GM12878 (cell line): ENCODE results near the gene MAGI1. TPM values are rescaled to one million over a fixed set of nuclear protein-coding genes. Genes with fewer than 3 reads are reported as not detected.

Experiments used
- ATAC-seq: fragments of 200-7000 bp; cut with Tn5 transposase; 3 replicates; pipeline ENCODE4 v1.9.1; 2020; ENCODE audit warnings: mild to moderate bottlenecking, moderate library complexity
- BruUV-seq: library from RNA; stranded (reverse); fragments of 400-500 nt; replicated peaks from 2 replicates; lab custom pipeline; 2021; lab: Mats Ljungman, UMichigan
- CTCF ChIA-PET: fragments of 300-600 bp; sonication (Branson Sonifier 250); formaldehyde crosslinking; extraction: SDS; loops from one replicate; lab custom pipeline; 2021; ENCODE audit warnings: inconsistent platforms; lab: Yijun Ruan, JAX
- POLR2A ChIA-PET: fragments of 350-600 bp; formaldehyde crosslinking; extraction: SDS; loops from one replicate; lab custom pipeline; 2021; ENCODE audit warnings: inconsistent platforms; lab: Charles Lee
- RAD21 ChIA-PET: fragments of 300-600 bp; sonication (Branson Sonifier 250); formaldehyde crosslinking; loops from one replicate; lab custom pipeline; 2023; ENCODE audit warnings: antibody characterized with exemption; ENCODE audit not compliant: unreplicated experiment; lab: Charles Lee
- SMC1A ChIA-PET: fragments of 300-600 bp; sonication (Branson Sonifier 250); formaldehyde crosslinking; loops from one replicate; lab custom pipeline; 2023; ENCODE audit not compliant: unreplicated experiment, uncharacterized antibody; lab: Charles Lee
- DNase-seq: peaks from one replicate; pipeline ENCODE4 v3.0.0-alpha.2; 2011; ENCODE audit warnings: low read depth, low spot score
- FAIRE-seq: peaks from 3 replicates; lab custom pipeline; 2011; peaks lifted over from hg19 to GRCh38; lab: Jason Lieb, UNC
- H2AFZ ChIP-seq: 2 replicates; pipeline ENCODE4 v1.6.0; 2011; ENCODE audit warnings: low read depth, low read length, control low read depth; ENCODE audit not compliant: control insufficient read depth
- H3K27ac ChIP-seq: 2 replicates; pipeline ENCODE4 v1.5.1; 2011; ENCODE audit warnings: control low read depth; ENCODE audit not compliant: control insufficient read depth, insufficient read depth
- H3K27me3 ChIP-seq, 2 experiments: replicated peaks in 1 of 2; 2 replicates each; pipeline versions ENCODE4 v1.6.0 to v1.6.1; 2011; ENCODE audit warnings: low read length in 1 of 2; ENCODE audit not compliant: control insufficient read depth in 2 of 2, insufficient read depth in 2 of 2
- H3K36me3 ChIP-seq, 2 experiments: 2 replicates each; pipeline ENCODE4 v1.5.1; 2011; ENCODE audit warnings: low read length in 1 of 2; ENCODE audit not compliant: control insufficient read depth in 2 of 2, insufficient read depth in 2 of 2
- H3K4me1 ChIP-seq: 2 replicates; pipeline ENCODE4 v1.6.1; 2011; ENCODE audit warnings: mild to moderate bottlenecking, low read length, moderate library complexity, mixed read lengths; ENCODE audit not compliant: control insufficient read depth, insufficient read depth
- H3K4me2 ChIP-seq: 2 replicates; pipeline ENCODE4 v1.6.0; 2011; ENCODE audit warnings: control low read depth; ENCODE audit not compliant: control insufficient read depth, insufficient read depth
- H3K4me3 ChIP-seq: fragments of 200-600 bp; sonication (generic); 2 replicates; pipeline ENCODE4 v1.5.1; 2016
- H3K79me2 ChIP-seq: 2 replicates; pipeline ENCODE4 v1.6.0; 2011; ENCODE audit warnings: low read length; ENCODE audit not compliant: control insufficient read depth, insufficient read depth
- H3K9ac ChIP-seq: 2 replicates; pipeline ENCODE4 v1.8.0; 2011; ENCODE audit warnings: low read length, control low read depth, mixed read lengths; ENCODE audit not compliant: control insufficient read depth, insufficient read depth
- H3K9me3 ChIP-seq: replicated peaks from 3 replicates; pipeline ENCODE4 v1.5.1; 2011; ENCODE audit warnings: mild to moderate bottlenecking, low read length; ENCODE audit not compliant: control insufficient read depth, insufficient read depth
- H4K20me1 ChIP-seq: 2 replicates; pipeline ENCODE4 v1.6.0; 2011; ENCODE audit not compliant: control insufficient read depth, insufficient read depth
- ASH2L ChIP-seq: fragments of 300-600, 200-600 bp; sonication (generic); IDR thresholded peaks from 2 replicates; pipeline ENCODE4 v1.6.1; 2017; ENCODE audit warnings: low read depth, mild to moderate bottlenecking, borderline replicate concordance
- ATF2 ChIP-seq: IDR thresholded peaks from 2 replicates; pipeline ENCODE4 v1.6.1; 2012; ENCODE audit warnings: low read length, inconsistent platforms
- ATF3 ChIP-seq: IDR thresholded peaks from 2 replicates; pipeline ENCODE4 v1.6.1; 2011; ENCODE audit warnings: low read depth, mild to moderate bottlenecking, low read length, moderate library complexity, borderline replicate concordance; ENCODE audit errors: extremely low read depth
- GATAD2B ChIP-seq: fragments of 450-650 bp; conservative IDR thresholded peaks from 2 replicates; pipeline ENCODE4 v1.6.1; 2017; ENCODE audit warnings: low read depth, mild to moderate bottlenecking, moderate library complexity
- MLLT1 ChIP-seq: fragments of 450-650 bp; IDR thresholded peaks from 2 replicates; pipeline ENCODE4 v1.6.1; 2016; ENCODE audit warnings: mild to moderate bottlenecking
- PML ChIP-seq: IDR thresholded peaks from 2 replicates; pipeline ENCODE4 v1.6.1; 2012; ENCODE audit warnings: low read length, inconsistent platforms
- POU2F2 ChIP-seq: IDR thresholded peaks from 3 replicates; pipeline ENCODE4 v1.6.1; 2011; ENCODE audit warnings: low read depth, mild to moderate bottlenecking, low read length, borderline replicate concordance
- RAD51 ChIP-seq: fragments of 450-650 bp; IDR thresholded peaks from 2 replicates; pipeline ENCODE4 v1.6.1; 2016; ENCODE audit warnings: moderate library complexity, mild to moderate bottlenecking, inconsistent platforms
- SMAD5 ChIP-seq: IDR thresholded peaks from 2 replicates; pipeline ENCODE4 v1.6.1; 2016; ENCODE audit warnings: antibody characterized with exemption, low read depth
- SMARCA5 ChIP-seq: fragments of 450-650 bp; IDR thresholded peaks from 2 replicates; pipeline ENCODE4 v1.6.1; 2017; ENCODE audit warnings: mild to moderate bottlenecking
- SREBF2 ChIP-seq: IDR thresholded peaks from 2 replicates; pipeline ENCODE4 v1.6.1; 2012; ENCODE audit warnings: mild to moderate bottlenecking, low read length
- SUPT20H ChIP-seq: IDR thresholded peaks from 2 replicates; pipeline ENCODE4 v1.6.1; 2011; ENCODE audit warnings: low read depth, mild to moderate bottlenecking, low read length, moderate library complexity, borderline replicate concordance; ENCODE audit not compliant: control insufficient read depth
- WRNIP1 ChIP-seq: IDR thresholded peaks from 2 replicates; pipeline ENCODE4 v1.6.1; 2011; ENCODE audit warnings: low read depth, low read length, improper control_type of control experiment, borderline replicate concordance
- ZBTB11 ChIP-seq: fragments of 450-650 bp; formaldehyde crosslinking; IDR thresholded peaks from 2 replicates; pipeline ENCODE4 v1.5.0; 2022; ENCODE audit warnings: mild to moderate bottlenecking, missing genetic modification characterization
- WGBS: methylation state at CpG from one replicate; pipeline ENCODE4 v1.1.6; 2016; ENCODE audit warnings: low lambda C conversion rate; ENCODE audit not compliant: insufficient replicate concordance, insufficient coverage; ENCODE audit errors: missing lambda C conversion rate; 5-methylcytosine and 5-hydroxymethylcytosine counted together
- in situ Hi-C: fragments of 300-500 bp; cut with MboI; formaldehyde crosslinking; loops from 9 replicates; pipeline ENCODE4 v1.14.3; 2018; ENCODE audit warnings: mixed read lengths
- intact Hi-C: fragments of 100-400 bp; cut with micrococcal nuclease; formaldehyde crosslinking; loops from one replicate; pipeline ENCODE4 v1.14.2; 2022; ENCODE audit not compliant: unreplicated experiment
- polyA plus RNA-seq, 11 experiments: library from polyadenylated mRNA; depleted of rRNA in 4 of 11; unstranded in 6 of 11; stranded (reverse) in 5 of 11; fragments of >200 nt; fragmentation: Nextera tagmentation in 4 of 11; fragmentation: Illumina TruSeq in 1 of 11; extraction: Ambion mirVana in 4 of 11; extraction: Trizol in 1 of 11; gene quantifications; 1 replicate in 1 of 11; 2 replicates in 10 of 11; pipeline versions ENCODE4 v1.2.1 to v1.2.3, GENCODE V29; 2011 to 2016; ENCODE audit warnings: inconsistent platforms in 2 of 11, missing spikeins in 2 of 11, low read depth in 1 of 11
- total RNA-seq, 4 experiments: library from RNA; depleted of rRNA in 3 of 4; stranded (reverse); fragments of >200 nt in 3 of 4; fragmentation: Illumina TruSeq in 1 of 4; extraction: Trizol in 1 of 4; gene quantifications; 2 replicates each; pipeline versions ENCODE4 v1.2.1 to v1.2.3, GENCODE V29; 2013 to 2021

MAGI1 gene
- total and polyA plus RNA-seq, 10 of the 15 experiments (the other 5 are each of a cell fraction or from before 2014, with no cell fraction given): 0.02 to 3.3 (median 0.29) TPM; not detected in 1

- Histone ChIP-seq H4K20me1 (no peaks in the 10 kb centered on the region), H3K4me3 (no peak overlapping the region), H3K4me1 (no peaks in the 10 kb centered on the region), H3K4me2 (no peak overlapping the region), H2AFZ (no peak overlapping the region), H3K27me3 (no peaks in the 10 kb centered on the region), H3K27ac (no peak overlapping the region), H3K9ac (no peak overlapping the region), H3K9me3 (no peaks in the 10 kb centered on the region), H3K79me2 (no peaks in the 10 kb centered on the region), H3K36me3 (no peaks in the 10 kb centered on the region)
- TF ChIP-seq ATF2 (no peak), MLLT1 (no peak), SMARCA5 (no peak), ATF3 (no peak), RAD51 (no peak), POU2F2 (no peak), GATAD2B (no peak), ASH2L (no peak), PML (no peak), SMAD5 (no peak), SUPT20H (no peak), ZBTB11 (CRISPR knock-in tag) (no peak), SREBF2 (no peak), WRNIP1 (no peak)
- FAIRE-seq (no peak), ATAC-seq (no peak), DNase-seq (no peak)
- ChIA-PET CTCF (no interaction called here), SMC1A (no interaction called here), RAD21 (no interaction called here), POLR2A (no interaction called here)
- WGBS: 64% methylated on average over 4 of the region's 6 CpGs
- intact Hi-C loops (no loop called here), in situ Hi-C loops (no loop called here)
- no TSS peak for BruUV-seq
Observed at GRCh38 chr3:65638301-65638700, 400.4 kb downstream of the MAGI1 start.
